ENCODE measurements around the gene DLEC1. TPM values are rescaled to one million over a fixed set of nuclear protein-coding genes. Genes with fewer than 3 reads are reported as not detected.

DLEC1 gene
- total RNA-seq, 4 donors from 2014 or later, result 0.44 to 1.7 (median 1.5) TPM

DNA sequence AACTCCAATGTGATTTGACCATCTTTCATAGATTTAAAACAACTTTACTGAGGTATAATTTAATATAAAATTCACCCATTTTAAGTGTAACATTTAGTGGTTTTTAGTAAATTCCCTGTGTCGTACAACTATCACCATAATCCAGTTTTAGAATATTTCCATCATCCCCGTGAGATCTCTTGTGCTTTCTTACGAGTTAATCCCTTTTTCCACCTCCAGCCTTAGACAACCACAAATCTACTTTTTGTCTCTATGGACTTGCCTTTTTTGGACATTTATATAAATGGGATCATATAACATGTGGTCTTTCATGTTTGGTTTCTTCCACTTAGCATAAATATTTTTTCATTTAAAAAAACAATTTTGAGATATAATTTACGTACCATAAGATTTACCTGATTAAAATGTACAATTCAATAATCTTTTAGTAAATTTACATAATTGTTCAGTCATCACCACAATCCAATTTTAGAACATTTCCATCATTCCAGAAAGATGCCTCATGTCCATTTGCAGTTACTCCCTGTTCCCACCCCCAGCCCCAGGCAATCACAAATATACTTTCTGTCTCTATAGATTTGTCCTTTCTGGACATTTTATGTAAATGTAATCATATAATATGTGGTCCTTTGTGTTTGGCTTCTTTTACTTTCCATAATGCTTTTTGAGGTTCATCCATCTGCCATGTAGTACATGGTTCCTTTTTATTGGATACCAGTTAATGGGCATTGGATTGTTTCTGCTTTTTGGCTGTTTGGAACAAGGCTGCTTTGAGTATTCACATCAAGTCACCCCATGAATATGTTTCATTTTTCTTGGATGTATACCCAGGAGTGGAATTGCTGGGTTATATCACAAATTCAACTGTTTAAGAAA is 129.4 kb downstream of the DLEC1 start:
- H3K4me1 ChIP-seq, result peaks cover 23 to 24% of the 10 kb centered on the region in 2 donors
- intact Hi-C loops (cut with DNase I), result no loop called here

DNA sequence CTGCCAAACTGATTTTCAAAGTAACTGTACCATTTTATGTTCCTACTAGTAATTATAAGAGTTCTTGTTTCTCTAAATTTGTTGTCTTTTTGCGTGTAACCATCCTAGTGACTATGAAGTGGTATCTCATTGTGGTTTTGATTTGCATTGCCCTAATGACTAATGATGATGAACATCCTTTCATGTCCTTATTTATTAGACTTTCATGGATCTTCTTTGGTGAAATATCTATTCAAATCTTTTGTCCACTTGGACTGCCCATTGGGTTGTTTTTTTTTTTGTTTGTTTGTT is 130.0 kb downstream of the DLEC1 start:
- Histone ChIP-seq H3K4me1 (peaks cover 17 to 18% of the 10 kb centered on the region in 2 donors), H3K27me3 (no peaks in the 10 kb centered on the region), H3K27ac (no peak overlapping the region), H3K36me3 (no peaks in the 10 kb centered on the region), H3K9me3 (no peaks in the 10 kb centered on the region), H3K4me3 (replicated peaks in 1 of 3) (no peak overlapping the region)
- no peak for DNase-seq
- intact Hi-C loops (cut with DNase I), result no loop called here
- TF ChIP-seq, protein P1, sequence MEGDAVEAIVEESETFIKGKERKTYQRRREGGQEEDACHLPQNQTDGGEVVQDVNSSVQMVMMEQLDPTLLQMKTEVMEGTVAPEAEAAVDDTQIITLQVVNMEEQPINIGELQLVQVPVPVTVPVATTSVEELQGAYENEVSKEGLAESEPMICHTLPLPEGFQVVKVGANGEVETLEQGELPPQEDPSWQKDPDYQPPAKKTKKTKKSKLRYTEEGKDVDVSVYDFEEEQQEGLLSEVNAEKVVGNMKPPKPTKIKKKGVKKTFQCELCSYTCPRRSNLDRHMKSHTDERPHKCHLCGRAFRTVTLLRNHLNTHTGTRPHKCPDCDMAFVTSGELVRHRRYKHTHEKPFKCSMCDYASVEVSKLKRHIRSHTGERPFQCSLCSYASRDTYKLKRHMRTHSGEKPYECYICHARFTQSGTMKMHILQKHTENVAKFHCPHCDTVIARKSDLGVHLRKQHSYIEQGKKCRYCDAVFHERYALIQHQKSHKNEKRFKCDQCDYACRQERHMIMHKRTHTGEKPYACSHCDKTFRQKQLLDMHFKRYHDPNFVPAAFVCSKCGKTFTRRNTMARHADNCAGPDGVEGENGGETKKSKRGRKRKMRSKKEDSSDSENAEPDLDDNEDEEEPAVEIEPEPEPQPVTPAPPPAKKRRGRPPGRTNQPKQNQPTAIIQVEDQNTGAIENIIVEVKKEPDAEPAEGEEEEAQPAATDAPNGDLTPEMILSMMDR (IDR thresholded peaks at IDR 0.05), result no peak
- TF ChIP-seq POLR2A (IDR thresholded peaks at IDR 0.05), result no peak
- WGBS, 2 donors, result 86 to 95% methylated on average over 1 of the region's 1 CpG

More for the DNA sequence above, 129.4 kb downstream of the DLEC1 start:
- TF ChIP-seq, protein P1 (IDR thresholded peaks at IDR 0.05), result no peak
- no peak for TF ChIP-seq POLR2A (IDR thresholded peaks at IDR 0.05)
- Histone ChIP-seq H3K9me3 (no peaks in the 10 kb centered on the region), H3K36me3 (no peaks in the 10 kb centered on the region), H3K27ac (no peak overlapping the region), H3K4me3 (replicated peaks in 1 of 3) (no peak overlapping the region), H3K27me3 (no peaks in the 10 kb centered on the region)
- no peak for DNase-seq
- 95 to 96% methylated on average over 4 of the region's 4 CpGs for WGBS, 2 donors

DNA sequence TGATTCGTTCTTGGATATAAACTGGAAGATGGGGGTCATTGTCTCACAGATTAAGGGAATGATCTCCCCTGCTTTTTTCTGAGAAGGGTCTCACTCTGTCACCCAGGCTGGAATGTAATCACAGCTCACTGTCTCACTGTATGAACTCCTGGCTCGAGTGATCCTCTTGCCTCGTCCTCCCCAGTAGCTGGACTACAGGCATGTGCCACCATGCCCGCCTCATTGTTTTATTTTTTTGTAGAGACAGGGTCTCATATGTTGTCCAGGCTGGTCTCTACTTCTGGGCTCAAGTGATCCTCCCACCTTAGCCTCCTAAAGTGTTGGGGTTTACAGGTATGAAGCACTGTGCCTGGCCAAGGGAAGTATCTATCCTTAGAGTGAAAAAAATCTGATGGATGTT is 131.7 kb downstream of the DLEC1 start:
- no peak overlapping the region for H3K4me3 ChIP-seq (replicated peaks in 1 of 3)
- no peaks in the 10 kb centered on the region for H3K36me3 ChIP-seq
- H3K4me1 ChIP-seq, result peaks cover 11 to 13% of the 10 kb centered on the region in 2 donors
- H3K27me3 ChIP-seq, result no peaks in the 10 kb centered on the region
- WGBS, 2 donors, result 89 to 97% methylated on average over 4 of the region's 4 CpGs
- intact Hi-C loops (cut with DNase I), result no loop called here
- DNase-seq, result no peak
- H3K27ac ChIP-seq, result no peak overlapping the region
- H3K9me3 ChIP-seq, result no peaks in the 10 kb centered on the region
- TF ChIP-seq POLR2A (IDR thresholded peaks at IDR 0.05), result no peak
- TF ChIP-seq, protein P1 (IDR thresholded peaks at IDR 0.05), result no peak

DNA sequence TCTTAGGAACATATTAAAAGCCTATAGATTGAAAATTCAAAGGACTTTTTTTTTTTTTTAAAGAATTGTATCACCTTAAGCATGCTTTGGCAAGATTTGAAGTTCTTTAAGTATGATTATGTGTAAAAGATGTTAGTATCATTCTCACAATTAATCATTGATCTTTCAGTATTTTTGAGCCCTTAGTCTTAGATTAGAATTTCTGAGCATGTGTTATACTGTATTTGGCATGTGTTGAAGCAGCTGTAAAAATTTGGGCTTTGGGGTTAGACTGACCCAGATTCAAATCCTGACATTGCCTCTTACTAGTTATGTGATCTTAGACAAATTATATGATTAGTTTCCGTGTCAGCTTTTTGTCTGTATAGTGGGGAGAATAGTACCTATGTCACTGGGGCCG is 132.6 kb downstream of the DLEC1 start:
- TF ChIP-seq, protein P1 (IDR thresholded peaks at IDR 0.05), result no peak
- no peak for TF ChIP-seq POLR2A (IDR thresholded peaks at IDR 0.05)
- intact Hi-C loops (cut with DNase I), result no loop called here
- no peak for DNase-seq
- Histone ChIP-seq H3K36me3 (no peaks in the 10 kb centered on the region), H3K4me1 (peaks cover 4 to 10% of the 10 kb centered on the region in 2 donors), H3K27ac (no peak overlapping the region), H3K4me3 (replicated peaks in 1 of 3) (no peak overlapping the region), H3K9me3 (no peaks in the 10 kb centered on the region), H3K27me3 (no peaks in the 10 kb centered on the region)
- WGBS, 2 donors, result 89 to 91% methylated on average over 2 of the region's 2 CpGs

Small RNA genes within 50 kb of the gene (small RNA-seq; reads per million reads assigned to genes)
- gene RF00019, result not detected

Other genes starting within 250 kb of the DLEC1 start
- 10 to 100 TPM; 23.6 to 37.9 (median 29.8) TPM for gene CTDSPL, start 177.3 kb upstream of the DLEC1 start, total RNA-seq
- 10 to 100 TPM in 2 of 4 donors, 1 to 10 TPM in 2; 5.5 to 13.0 (median 9.5) TPM for gene VILL, start 48.4 kb upstream of the DLEC1 start, total RNA-seq
- gene PLCD1, start 9.6 kb upstream of the DLEC1 start, total RNA-seq, result 10 to 100 TPM; 13.8 to 19.9 (median 16.0) TPM
- 10 to 100 TPM; 63.3 to 86.1 (median 75.1) TPM for gene ACAA1, start 97.9 kb downstream of the DLEC1 start, total RNA-seq
- gene MYD88, start 99.5 kb downstream of the DLEC1 start, total RNA-seq, result 10 to 100 TPM; 18.0 to 23.8 (median 20.2) TPM
- 10 to 100 TPM; 32.0 to 40.5 (median 37.9) TPM for gene OXSR1, start 126.3 kb downstream of the DLEC1 start, total RNA-seq
- gene SLC22A13, start 226.6 kb downstream of the DLEC1 start, total RNA-seq, result under 1 TPM in 2 of 4 donors, not detected in 2; 0.54 to 0.56 TPM
- gene SLC22A14, start 243.1 kb downstream of the DLEC1 start, total RNA-seq, result not detected